GM21723 (cell line): ENCODE measurements around the gene ANKIB1.
"Not testable (repeated sequence)": the region's sequence is repeated elsewhere in the genome, so short reads cannot be mapped to it uniquely, and the experiment has no call there.

Experiments
- ATAC-seq: cut with Tn5 transposase; IDR thresholded peaks from one replicate; pipeline ENCODE4 v1.9.1; 2021; ENCODE audit warnings: mild to moderate bottlenecking, moderate library complexity; ENCODE audit not compliant: unreplicated experiment

Gene ANKIB1

DNA sequence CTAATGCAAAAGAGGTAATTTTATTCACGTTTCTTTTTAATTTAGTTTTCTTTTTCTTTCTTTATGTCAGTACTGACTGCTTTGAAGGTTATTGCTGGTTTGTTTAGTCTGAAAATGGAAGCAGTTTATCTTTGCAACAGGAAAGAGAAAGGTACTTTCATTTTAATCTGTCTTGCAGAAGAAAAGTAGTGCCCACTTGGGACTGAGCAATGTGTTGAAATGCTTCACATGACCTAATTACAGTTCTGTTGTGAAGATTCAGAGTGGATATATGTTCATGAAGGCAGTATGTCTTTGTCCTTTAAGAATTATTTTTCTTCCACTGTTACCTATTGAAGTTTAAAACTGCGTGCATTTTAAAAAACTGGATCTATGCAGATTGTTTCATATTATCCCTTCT, 80.1 kb downstream of the ANKIB1 start:
- ATAC-seq: no peak

DNA sequence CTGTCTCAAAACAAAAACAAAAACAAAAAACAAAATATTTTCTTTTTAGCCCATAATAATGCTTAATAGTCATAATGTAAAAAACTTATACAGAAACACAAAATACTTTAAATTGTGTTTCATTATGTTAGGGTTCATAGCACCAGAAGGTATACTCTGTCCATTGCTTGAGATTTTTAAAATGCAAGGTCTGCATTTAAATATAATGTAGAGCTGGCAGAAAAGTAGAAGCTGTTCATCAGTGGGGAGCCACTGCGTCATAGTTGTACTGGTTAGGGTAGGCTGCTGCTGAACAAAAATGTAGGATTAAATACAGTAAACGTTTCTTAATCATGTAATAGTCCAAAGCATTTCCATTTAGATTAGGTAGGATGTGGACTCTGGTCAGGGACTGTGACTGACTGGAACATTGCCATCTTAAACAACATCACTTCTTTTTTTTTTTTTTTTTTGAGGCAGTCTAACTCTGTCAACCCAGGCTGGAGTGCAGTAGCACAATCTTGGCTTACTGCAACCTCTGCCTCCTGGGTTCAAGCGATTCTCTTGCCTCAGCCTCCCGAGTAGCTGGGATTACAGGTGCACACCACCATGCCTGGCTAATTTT, 85.2 kb downstream of the ANKIB1 start:
- no peak for ATAC-seq

DNA sequence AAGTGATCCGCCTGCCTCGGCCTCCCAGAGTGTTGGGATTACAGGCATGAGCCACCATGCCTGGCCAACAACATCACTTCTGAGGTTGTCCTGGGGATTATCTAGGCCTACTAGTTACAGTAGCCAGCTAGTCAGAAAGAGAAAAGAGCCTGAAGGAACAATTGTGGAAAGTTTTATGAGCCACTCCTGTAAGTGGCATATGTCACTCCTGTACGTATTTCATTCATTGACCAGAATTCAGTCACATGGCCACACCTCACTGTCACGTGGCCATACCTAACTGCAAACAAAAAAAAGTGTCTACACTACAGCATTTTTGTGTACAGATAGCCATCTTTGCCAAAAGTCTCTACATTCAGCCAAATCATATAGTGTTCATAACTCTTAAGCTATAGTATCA, 85.7 kb downstream of the ANKIB1 start:
- ATAC-seq: no peak

DNA sequence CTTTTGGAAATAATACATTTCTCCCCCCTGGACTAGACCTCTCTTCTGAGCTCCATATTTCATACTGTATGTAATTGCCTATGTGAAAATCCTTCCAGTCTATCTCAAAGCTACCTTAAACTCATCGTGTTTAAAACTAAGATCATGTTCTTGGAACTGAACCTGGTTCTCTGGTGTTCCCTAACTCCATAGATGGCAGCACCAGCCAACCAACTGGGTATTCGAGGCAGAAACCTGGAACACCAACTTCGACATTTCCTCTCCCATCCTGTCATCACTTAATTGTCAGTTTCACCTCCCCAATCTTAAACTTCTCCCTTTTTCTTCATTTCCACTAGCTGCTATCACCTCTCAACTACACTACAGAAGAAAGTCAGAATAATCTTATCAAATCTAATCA, 87.0 kb downstream of the ANKIB1 start:
- ATAC-seq: no peak

DNA sequence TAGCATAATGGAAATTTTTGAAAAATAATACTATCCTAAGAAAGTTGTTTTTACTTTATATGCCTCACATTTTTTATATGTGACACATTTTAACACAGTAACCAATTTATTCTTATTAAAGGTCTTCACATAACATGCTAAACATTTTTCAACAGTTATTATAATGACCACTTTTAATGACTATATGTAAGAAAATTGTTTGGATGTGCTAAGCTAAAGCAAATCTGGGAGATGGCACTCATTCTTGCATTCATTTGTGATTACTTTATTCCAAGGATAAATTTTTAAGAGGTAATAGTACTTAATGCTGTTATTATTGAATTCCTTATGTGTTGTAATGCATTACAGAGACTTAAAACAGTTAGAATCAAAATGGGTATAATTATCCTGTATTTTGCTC, 88.1 kb downstream of the ANKIB1 start:
- ATAC-seq: no peak

DNA sequence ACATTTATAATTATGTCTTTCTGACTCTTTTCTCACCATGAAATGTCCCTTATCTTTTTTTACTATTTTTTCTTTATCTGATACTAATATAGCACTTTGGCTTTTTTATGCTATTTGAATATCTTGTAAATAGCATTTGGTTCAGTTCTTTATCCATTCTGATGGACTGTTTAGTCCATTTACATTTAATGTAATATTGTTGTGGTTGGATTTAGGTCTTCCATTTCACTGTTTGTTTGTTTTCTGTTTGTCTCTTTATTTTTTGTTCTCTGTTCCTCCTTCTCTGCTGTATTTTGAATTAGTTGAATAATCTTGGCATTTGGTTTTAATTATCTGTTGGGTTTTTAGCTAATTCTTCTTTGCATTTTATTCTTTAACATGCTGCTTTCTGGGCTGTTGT, 89.8 kb downstream of the ANKIB1 start:
- ATAC-seq: no peak

DNA sequence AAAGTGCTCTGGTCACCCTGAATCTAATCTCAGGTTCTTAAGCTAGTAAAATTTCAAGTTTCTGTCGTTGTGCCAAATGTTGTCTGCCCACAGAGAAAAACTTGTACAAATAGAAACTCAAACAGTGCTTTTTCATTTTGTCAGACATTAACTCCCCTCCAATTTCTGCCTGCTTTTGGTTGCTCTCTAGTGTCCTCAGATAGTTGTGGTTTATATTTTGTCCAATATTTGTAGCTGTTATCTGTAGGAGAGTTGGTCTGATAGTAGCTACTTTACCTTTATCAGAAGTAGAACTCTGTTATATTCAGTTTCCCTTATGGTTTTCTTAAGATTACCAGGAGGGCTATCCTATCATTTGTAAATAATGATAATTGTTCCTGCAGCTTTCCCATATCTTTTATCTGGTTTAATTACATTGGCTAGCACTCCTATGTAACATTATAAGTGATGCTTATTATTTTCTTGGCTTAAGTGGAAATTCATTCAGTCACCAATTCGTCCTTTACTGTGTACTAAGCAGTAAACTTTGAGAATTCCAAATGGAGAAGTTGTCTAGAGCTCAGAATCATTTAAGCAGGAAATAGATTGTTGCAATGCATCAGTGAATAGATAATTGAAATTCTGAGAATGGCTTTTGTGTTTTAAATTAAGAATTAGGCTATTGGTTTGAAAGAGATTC, 91.0 kb downstream of the ANKIB1 start:
- ATAC-seq: no peak

DNA sequence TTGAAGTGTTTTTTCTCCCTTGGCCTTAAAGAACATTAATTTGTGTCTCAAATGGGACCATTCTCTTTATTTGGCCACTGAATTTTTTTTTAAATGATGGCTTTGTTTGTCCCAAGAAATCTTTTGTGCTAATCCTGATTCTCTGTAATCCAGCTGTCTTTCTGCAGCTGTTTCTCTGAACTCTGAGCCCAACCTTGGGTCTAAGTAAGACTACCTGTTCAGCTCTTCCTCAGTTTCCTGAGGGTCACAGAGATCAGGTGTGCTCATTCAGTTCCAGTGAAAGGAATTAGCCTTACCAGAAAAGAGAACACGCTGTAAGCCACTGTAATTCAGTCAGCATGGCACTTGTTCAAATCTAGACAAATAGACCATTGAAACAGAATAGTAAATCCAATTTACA, 94.2 kb downstream of the ANKIB1 start:
- no peak for ATAC-seq

DNA sequence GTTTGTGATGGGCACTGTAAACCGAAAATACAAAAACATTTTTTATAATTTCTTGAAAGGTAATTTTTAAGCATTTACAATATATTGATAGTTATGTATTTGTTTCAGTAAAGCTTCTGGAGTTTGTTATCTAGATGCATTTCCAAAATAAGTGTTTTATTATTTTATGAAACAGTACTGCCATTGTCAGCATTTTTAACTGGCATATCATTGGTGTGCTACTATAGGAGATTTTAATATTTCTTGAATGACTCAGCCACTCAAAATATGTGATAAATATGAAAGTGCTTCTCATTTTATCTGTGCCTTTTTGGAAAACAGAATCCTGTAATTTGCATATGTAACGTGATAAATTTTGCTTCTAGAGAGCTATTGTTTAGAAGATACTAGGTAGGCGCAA, 97.9 kb downstream of the ANKIB1 start:
- no peak for ATAC-seq

DNA sequence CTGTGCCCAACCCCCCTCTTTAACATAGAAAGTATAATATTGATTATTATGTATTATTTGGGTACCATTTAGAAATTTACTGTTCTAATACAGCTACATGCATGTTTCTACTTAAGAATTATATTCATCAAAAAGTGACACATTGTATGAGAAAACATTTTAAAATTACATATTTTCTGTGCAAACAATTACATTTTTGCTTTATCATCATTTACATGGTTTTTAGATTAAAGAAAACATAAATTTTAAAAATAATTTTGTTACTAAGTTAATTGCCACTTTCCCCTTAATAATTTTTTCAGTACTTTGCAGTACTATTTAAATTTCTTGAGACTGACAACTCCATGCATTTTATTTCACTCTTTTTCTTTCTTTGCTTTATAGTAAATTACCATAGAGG, 106.2 kb downstream of the ANKIB1 start:
- no peak for ATAC-seq

DNA sequence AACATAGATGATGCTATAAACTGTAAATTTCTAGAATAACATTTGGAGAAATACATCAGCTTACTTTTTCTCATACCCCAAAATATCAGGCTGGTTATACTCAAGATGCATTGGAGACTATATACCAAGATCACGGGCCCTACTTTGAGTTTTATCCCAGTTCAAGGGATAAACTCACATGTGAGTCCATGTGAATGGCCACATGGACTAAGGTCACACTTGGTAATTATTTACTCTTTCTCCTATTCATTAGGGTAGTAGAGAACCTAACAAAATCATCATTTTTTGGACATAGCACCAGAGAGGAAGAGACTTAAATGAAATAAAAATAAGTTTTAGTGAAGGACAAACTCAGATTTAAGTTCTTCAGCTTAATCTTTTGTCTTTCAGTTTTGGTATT, 108.4 kb downstream of the ANKIB1 start:
- ATAC-seq: no peak

DNA sequence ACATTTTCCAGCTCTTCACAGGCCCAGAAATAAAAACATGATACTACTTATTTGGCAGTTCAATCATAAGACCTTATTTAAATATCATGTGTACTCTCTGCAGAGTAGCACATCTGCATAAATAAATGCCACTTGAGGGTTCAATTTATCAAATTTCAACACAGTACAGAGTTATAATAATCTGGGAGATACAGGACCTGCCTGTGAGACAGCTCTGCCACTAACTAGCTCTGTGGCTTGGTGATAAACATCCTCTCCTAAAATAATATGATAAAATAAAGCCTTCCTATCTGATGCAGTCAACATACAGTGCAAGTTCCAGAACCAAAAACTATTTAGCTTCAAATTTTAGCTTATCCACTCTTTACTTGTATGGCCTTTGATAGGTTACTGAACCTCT, 110.6 kb downstream of the ANKIB1 start:
- no peak for ATAC-seq

DNA sequence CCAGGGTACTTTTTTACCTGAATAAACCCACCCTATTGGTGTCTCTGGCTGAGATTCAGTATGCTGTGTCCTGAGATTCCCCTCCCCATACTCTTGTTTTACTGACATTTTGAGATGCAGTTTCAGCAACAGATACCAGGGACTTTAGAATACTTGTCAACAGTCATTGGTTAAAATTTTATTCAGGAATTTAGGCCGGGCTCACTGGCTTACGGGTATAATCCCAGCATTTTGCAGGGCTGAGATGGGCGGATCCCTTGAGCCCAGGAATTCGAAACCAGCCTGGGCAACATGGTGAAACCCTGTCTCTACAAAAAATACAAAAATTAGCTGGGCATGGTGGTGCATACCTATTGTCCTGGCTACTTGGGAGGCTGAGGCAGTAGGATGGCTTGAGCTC, 111.5 kb downstream of the ANKIB1 start:
- no peak for ATAC-seq

DNA sequence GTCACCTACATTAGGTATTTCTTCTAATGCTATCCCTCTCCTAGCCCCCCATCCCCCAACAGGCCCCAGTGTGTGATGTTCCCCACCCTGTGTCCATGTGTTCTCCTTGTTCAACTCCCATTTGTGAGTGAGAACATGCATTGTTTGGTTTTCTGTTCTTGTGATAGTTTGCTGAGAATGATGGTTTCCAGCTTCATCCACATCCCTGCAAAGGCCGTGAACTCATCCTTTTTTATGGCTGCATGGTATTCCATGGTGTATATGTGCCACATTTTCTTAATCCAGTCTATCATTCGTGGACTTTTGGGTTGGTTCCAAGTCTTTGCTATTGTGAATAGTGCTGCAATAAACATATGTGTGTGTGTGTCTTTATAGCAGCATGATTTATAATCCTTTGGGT, 113.4 kb downstream of the ANKIB1 start:
- ATAC-seq: not testable (repeated sequence)

DNA sequence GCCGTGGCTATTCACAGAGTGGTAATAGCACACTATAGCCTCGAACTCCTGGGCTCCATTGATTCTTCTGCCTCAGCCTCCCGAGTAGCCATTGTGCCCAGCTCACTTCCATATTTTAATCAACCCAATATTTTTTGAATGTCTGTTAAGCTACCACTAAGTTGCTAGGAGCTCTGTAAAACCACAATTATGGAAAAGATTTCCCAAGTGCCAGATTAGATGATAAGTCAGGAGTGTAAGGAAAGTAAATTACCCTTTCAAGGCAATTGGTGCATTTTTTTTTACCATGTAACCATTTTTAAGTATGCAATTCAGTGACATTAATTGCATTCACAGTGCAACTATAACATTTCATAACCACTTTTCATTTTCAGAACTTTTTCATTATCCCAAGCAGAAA, 114.0 kb downstream of the ANKIB1 start:
- ATAC-seq: no peak

DNA sequence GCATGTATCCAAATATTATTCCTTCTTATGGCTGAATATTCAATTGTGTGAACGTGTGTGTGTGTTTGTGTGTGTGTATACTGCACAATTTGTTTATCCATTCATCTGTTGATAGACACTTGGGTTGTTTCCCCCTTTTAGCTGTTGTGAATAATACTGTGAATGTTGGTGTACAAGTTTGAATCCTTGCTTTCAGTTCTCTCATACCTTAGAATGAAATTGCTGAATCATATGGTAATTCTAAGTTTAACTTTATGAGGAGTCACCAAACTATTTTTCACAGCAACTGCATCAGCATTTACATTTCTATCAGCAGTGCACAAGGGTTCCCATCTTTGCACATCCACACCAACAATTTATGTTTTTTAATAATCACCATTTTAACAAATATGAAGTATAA, 114.6 kb downstream of the ANKIB1 start:
- ATAC-seq: no peak

DNA sequence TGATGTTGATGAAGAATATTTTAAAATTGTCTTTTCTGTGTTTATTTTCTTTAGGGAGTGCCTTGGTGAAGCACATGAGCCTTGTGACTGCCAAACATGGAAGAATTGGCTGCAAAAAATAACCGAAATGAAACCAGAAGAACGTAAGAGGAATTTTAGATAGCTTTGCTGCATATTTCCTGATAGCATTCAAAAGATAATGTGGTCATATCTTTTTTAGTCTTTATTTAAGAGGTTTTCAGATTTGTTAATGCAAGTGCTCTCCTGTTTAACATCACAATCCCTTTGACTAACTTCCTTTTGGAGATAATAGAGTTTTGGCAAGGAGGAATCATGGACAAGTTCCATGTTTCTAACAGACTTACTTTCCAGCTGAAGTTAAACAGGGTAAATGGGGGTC, 116.4 kb downstream of the ANKIB1 start:
- ATAC-seq: no peak

DNA sequence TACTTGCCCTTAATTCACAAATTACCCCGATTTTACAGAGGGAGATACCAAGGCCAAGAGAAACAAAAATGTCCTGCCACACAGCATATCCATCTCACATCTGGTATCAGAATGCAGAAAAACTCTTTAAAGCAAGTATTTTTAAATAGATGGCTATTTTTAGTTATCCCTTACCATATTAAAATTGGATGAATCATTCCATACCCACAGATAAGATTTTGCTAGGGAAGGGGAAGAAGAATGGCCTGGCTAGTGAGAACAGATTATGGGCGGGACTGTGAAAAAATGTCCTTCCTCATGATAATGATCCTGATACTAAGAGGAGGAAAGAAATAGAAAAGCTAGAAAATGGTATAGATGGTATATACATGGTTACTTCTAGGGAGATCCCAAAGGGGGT, 121.0 kb downstream of the ANKIB1 start:
- ATAC-seq: no peak

DNA sequence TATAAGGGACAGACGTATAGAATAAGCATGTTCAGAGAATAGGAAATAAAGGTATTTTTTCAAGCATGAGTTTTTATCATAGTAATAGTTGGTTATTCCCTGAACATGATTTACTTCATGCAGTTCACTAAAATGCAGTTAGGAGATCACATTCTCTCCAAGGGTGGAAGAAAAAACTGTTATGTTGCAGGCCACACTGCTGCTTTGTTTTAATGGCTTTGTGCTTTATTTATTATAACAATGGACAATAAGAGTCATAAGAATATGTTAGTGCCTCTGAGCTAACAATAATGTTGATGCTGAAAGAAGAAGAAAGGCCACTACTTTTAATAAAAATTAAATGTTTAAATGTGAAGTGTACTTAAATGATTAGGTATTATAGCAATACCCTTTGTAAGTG, 123.0 kb downstream of the ANKIB1 start:
- no peak for ATAC-seq

DNA sequence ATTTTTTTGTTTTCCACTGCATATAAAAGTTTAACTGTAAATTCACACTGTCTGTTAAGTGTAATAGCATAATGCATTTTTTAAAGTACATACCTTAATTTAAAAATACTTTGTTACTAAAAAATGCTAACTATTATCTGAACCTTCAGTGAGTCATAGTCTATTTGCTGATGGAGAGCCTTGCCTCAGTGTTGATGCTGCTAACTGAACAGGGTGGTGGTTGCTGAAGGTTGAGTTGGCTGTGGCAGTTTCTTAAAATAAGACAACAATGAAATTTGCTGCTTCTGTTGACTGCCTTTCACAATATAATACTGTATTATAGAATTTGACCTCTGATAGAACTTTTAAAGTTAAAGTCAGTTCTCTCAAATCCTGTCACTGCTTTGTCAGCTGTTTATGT, 129.2 kb downstream of the ANKIB1 start:
- ATAC-seq: no peak

DNA sequence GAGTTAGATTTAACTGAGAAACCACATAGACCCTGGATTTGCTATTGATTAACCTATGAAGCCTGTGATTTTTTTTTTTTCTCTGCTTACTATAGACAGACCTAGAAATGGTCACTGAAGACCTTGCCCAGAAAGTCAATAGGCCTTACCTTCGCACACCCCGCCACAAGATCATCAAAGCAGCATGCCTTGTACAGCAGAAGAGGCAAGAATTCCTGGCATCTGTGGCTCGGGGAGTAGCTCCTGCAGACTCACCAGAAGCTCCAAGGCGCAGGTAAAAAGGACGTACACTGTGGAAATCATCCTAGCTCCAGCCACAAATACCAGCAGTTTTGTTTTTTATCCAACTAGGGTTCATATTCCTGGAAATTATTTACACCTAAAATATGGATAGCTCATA, 145.3 kb downstream of the ANKIB1 start:
- ATAC-seq: no peak

DNA sequence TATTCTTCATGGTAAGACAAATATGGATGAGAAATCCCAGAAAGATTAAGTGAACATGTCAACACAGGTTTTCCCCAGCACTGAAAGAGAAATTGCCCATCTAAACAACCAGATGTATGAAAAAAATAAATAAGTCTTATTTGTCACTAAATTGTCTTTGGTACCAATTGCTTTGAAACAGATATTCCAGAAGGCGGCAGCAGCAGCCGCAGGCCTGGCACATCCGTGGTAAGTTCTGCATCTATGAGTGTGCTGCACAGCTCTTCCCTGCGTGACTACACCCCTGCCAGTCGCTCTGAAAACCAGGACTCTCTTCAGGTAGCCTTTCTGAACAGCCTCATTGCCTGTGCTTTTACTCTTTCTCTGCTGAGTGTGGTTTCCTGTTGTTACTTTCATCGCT, 151.8 kb downstream of the ANKIB1 start:
- ATAC-seq: no peak

DNA sequence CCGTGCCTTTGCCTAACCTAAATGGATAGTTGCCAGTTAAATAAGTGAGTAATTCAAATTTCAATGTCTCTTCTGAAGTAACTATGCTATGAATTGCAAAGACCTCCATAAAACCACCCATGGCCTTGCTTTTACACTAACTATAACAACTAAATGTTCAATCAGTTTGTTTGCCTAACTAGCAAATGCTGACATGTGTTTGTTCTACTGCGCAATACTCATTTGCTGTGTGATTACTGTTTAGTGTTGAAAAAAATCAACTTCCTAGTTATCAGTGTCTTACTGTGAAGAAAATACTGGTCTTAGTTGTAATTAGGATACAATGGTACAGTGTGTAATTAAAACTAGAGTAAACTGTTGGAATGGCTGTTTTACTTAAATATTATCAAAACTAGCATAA, 154.2 kb downstream of the ANKIB1 start:
- ATAC-seq: no peak
